Superior temporal gyrus (tissue), 1 donor: Measurements from ENCODE around the gene PPFIA4.
A peak's percentile ranks its signal among the peaks of the same experiment; 100 is the strongest.

Experiments used
- DNase-seq: peaks from one replicate; pipeline ENCODE4 v3.0.0-alpha.2; 2016; ENCODE audit errors: extremely low spot score

Gene PPFIA4

GRCh38 chr1:203040513-203041275, 14.4 kb downstream of the PPFIA4 start:
- no peak for DNase-seq

GRCh38 chr1:203041351-203041932, 15.2 kb downstream of the PPFIA4 start:
- DNase-seq, result no peak

- DNase-seq, result no peak
These were observed 17.7 kb downstream of the PPFIA4 start for GRCh38 chr1:203043830-203044545.

GRCh38 chr1:203044546-203045250, 18.4 kb downstream of the PPFIA4 start:
- DNase-seq, result no peak

GRCh38 chr1:203045336-203045735, 19.0 kb downstream of the PPFIA4 start:
- DNase-seq, result no peak

GRCh38 chr1:203045821-203046594, 19.7 kb downstream of the PPFIA4 start:
- DNase-seq, result peak; percentile 55

GRCh38 chr1:203046984-203047630, 20.8 kb downstream of the PPFIA4 start:
- no peak for DNase-seq

- DNase-seq, result no peak
These were observed 21.8 kb downstream of the PPFIA4 start for GRCh38 chr1:203048086-203048485.

- DNase-seq, result no peak
These were observed 22.3 kb downstream of the PPFIA4 start for GRCh38 chr1:203048555-203049051.

GRCh38 chr1:203049077-203049476, 22.8 kb downstream of the PPFIA4 start:
- DNase-seq, result no peak

- DNase-seq, result no peak
These were observed 23.4 kb downstream of the PPFIA4 start for GRCh38 chr1:203049576-203050180.

GRCh38 chr1:203050826-203051225, 24.5 kb downstream of the PPFIA4 start:
- DNase-seq, result no peak

GRCh38 chr1:203051841-203052324, 25.6 kb downstream of the PPFIA4 start:
- DNase-seq, result no peak

- DNase-seq, result no peak
These were observed 26.3 kb downstream of the PPFIA4 start for GRCh38 chr1:203052601-203053000.

- DNase-seq, result no peak
These were observed 27.9 kb downstream of the PPFIA4 start for GRCh38 chr1:203054184-203054583.

- DNase-seq, result no peak
These were observed 28.4 kb downstream of the PPFIA4 start for GRCh38 chr1:203054642-203055041.

- DNase-seq, result no peak
These were observed 29.0 kb downstream of the PPFIA4 start for GRCh38 chr1:203055161-203055799.

- DNase-seq, result no peak
These were observed 29.7 kb downstream of the PPFIA4 start for GRCh38 chr1:203056012-203056411.

- no peak for DNase-seq
These were observed 30.2 kb downstream of the PPFIA4 start for GRCh38 chr1:203056516-203056915.
